Measurements from ENCODE around the gene SETD9. TPM values are rescaled to one million over a fixed set of nuclear protein-coding genes. Genes with fewer than 3 reads are reported as not detected.

SETD9 gene
- polyA plus RNA-seq, 3 donors, result 5.8 to 24.8 (median 7.8) TPM

- peaks cover 5 to 16% of the 10 kb centered on the region in 2 donors for H3K27me3 ChIP-seq (ENCODE audit: control insufficient read depth in 2 of 2, insufficient read depth in 2 of 2, low read length in 2 of 2)
- Mint-ChIP-seq H3K27me3 (ENCODE audit: low read depth in 3 of 3) (peaks cover 10 to 17% (median 11%) of the 10 kb centered on the region in 3 donors), H3K27ac (no peak overlapping the region), H3K9me3 (peaks cover 0 to 11% (median 5%) of the 10 kb centered on the region in 7 donors), H3K4me3 (no peak overlapping the region), H3K36me3 (no peaks in the 10 kb centered on the region), H3K4me1 (peaks cover 5% of the 10 kb centered on the region)
- no peak overlapping the region for H3K4me2 ChIP-seq (replicated peaks; ENCODE audit: extremely low read depth, low read length, poor library complexity, severe bottlenecking)
- H3K4me3 ChIP-seq (replicated peaks in 1 of 3; ENCODE audit: low read depth in 2 of 3, low read length in 3 of 3), result no peak overlapping the region
- no peaks in the 10 kb centered on the region for H3K36me3 ChIP-seq (replicated peaks in 1 of 2; ENCODE audit: control insufficient read depth in 1 of 2, insufficient read depth in 2 of 2, low read length in 2 of 2)
- intact Hi-C loops (cut with micrococcal nuclease), result loop anchor here in 1 of 2 donors (10.0 kb wide), 1 partner anchor 54 kb away; the partner anchor contains the start of gene SETD9
- no peak overlapping the region for H2AFZ ChIP-seq (ENCODE audit: insufficient read depth, low read depth, low read length, poor library complexity, severe bottlenecking)
- TF ChIP-seq CTCF (IDR thresholded peaks at IDR 0.05), result no peak
- no peaks in the 10 kb centered on the region for H3K4me1 ChIP-seq (ENCODE audit: control insufficient read depth in 1 of 2, insufficient read depth in 2 of 2, low read length in 2 of 2)
- no peak overlapping the region for H3K27ac ChIP-seq (ENCODE audit: low read depth in 1 of 2, low read length in 2 of 2)
- no peaks in the 10 kb centered on the region for H4K20me1 ChIP-seq (ENCODE audit: insufficient read depth, low read length)
- H3K9ac ChIP-seq (ENCODE audit: insufficient read depth, low read length, poor library complexity, severe bottlenecking), result no peak overlapping the region
- no peaks in the 10 kb centered on the region for H3K9me3 ChIP-seq (replicated peaks in 1 of 2; ENCODE audit: control insufficient read depth in 1 of 2, insufficient read depth in 1 of 2, low read length in 2 of 2)
- WGBS (ENCODE audit: insufficient coverage), result no CpG with 5 or more reads among the region's 2 CpGs
- no peak for DNase-seq
- H3K79me2 ChIP-seq (ENCODE audit: insufficient read depth, low read length), result no peaks in the 10 kb centered on the region
Measured at GRCh38 chr5:56958595-56958994, 49.2 kb downstream of the SETD9 start.

- no peaks in the 10 kb centered on the region for H3K4me1 ChIP-seq (ENCODE audit: control insufficient read depth in 1 of 2, insufficient read depth in 2 of 2, low read length in 2 of 2)
- no peak overlapping the region for H3K9ac ChIP-seq (ENCODE audit: insufficient read depth, low read length, poor library complexity, severe bottlenecking)
- H3K4me2 ChIP-seq (replicated peaks; ENCODE audit: extremely low read depth, low read length, poor library complexity, severe bottlenecking), result no peak overlapping the region
- no peaks in the 10 kb centered on the region for H3K36me3 ChIP-seq (replicated peaks in 1 of 2; ENCODE audit: control insufficient read depth in 1 of 2, insufficient read depth in 2 of 2, low read length in 2 of 2)
- intact Hi-C loops (cut with micrococcal nuclease), result loop anchor here in 1 of 2 donors (10.0 kb wide), 1 partner anchor 55 kb away; the partner anchor contains the start of gene SETD9
- peaks cover 0 to 11% (median 5%) of the 10 kb centered on the region in 7 donors for H3K9me3 Mint-ChIP-seq
- no CpG with 5 or more reads among the region's 4 CpGs for WGBS (ENCODE audit: insufficient coverage)
- H3K4me1 Mint-ChIP-seq, result peaks cover 5% of the 10 kb centered on the region
- peaks cover 1 to 9% of the 10 kb centered on the region in 2 donors for H3K27me3 ChIP-seq (ENCODE audit: control insufficient read depth in 2 of 2, insufficient read depth in 2 of 2, low read length in 2 of 2)
- H3K27ac ChIP-seq (ENCODE audit: low read depth in 1 of 2, low read length in 2 of 2), result no peak overlapping the region
- H2AFZ ChIP-seq (ENCODE audit: insufficient read depth, low read depth, low read length, poor library complexity, severe bottlenecking), result no peak overlapping the region
- no peak overlapping the region for H3K4me3 Mint-ChIP-seq
- H3K36me3 Mint-ChIP-seq, result no peaks in the 10 kb centered on the region
- H3K79me2 ChIP-seq (ENCODE audit: insufficient read depth, low read length), result no peaks in the 10 kb centered on the region
- no peak overlapping the region for H3K27ac Mint-ChIP-seq
- peaks cover 5 to 10% (median 7%) of the 10 kb centered on the region in 3 donors for H3K27me3 Mint-ChIP-seq (ENCODE audit: low read depth in 3 of 3)
- no peak overlapping the region for H3K4me3 ChIP-seq (replicated peaks in 1 of 3; ENCODE audit: low read depth in 2 of 3, low read length in 3 of 3)
- no peaks in the 10 kb centered on the region for H3K9me3 ChIP-seq (replicated peaks in 1 of 2; ENCODE audit: control insufficient read depth in 1 of 2, insufficient read depth in 1 of 2, low read length in 2 of 2)
- no peak for DNase-seq
- H4K20me1 ChIP-seq (ENCODE audit: insufficient read depth, low read length), result no peaks in the 10 kb centered on the region
- no peak for TF ChIP-seq CTCF (IDR thresholded peaks at IDR 0.05)
Measured at GRCh38 chr5:56959326-56959725, 49.9 kb downstream of the SETD9 start.

All from CD14-positive monocyte (primary cell).